Lower leg skin (tissue), 3 donors: ENCODE data around the gene ADAMTS17.

ENCODE experiments used
- CTCF ChIP-seq, 3 donors: fragments of 450-650 bp; IDR thresholded peaks; one replicate each; pipeline ENCODE4 v1.5.1; 2016; ENCODE audit warnings: antibody characterized with exemption in 3 of 3, mild to moderate bottlenecking in 3 of 3, moderate library complexity in 2 of 3
- POLR2A ChIP-seq, 2 donors: fragments of 450-650 bp; IDR thresholded peaks; one replicate each; pipeline ENCODE4 v1.6.1; 2016 to 2017; ENCODE audit warnings: antibody characterized with exemption in 2 of 2, mild to moderate bottlenecking in 1 of 2, moderate library complexity in 1 of 2

- TF ChIP-seq CTCF (IDR thresholded peaks at IDR 0.05) (no peak), POLR2A (IDR thresholded peaks at IDR 0.05) (no peak)
Measured at GRCh38 chr15:99931703-99932603, 409.8 kb downstream of the ADAMTS17 start.
